Liver (tissue), 9 donors: ENCODE results near the gene WNT7B. TPM values are rescaled to one million over a fixed set of nuclear protein-coding genes. Genes with fewer than 3 reads are reported as not detected.

Source experiments
- DNase-seq: peaks from one replicate; pipeline ENCODE4 v3.0.0-alpha.2; 2017; ENCODE audit warnings: low spot score
- H3K27ac ChIP-seq, 2 donors: one replicate each; pipeline ENCODE4 v1.7.0; 2013; ENCODE audit warnings: inconsistent platforms in 2 of 2, low read length in 2 of 2, control low read depth in 1 of 2, low read depth in 1 of 2, mild to moderate bottlenecking in 1 of 2
- H3K27me3 ChIP-seq, 4 donors: one replicate each; pipeline versions ENCODE4 v1.6.1 to v1.7.0; 2013; ENCODE audit warnings: low read length in 3 of 4, inconsistent platforms in 1 of 4, mild to moderate bottlenecking in 1 of 4, moderate library complexity in 1 of 4; ENCODE audit not compliant: control insufficient read depth in 4 of 4, insufficient read depth in 4 of 4
- H3K36me3 ChIP-seq, 4 donors: one replicate each; pipeline versions ENCODE4 v1.6.1 to v1.7.0; 2013; ENCODE audit warnings: low read length in 3 of 4, mild to moderate bottlenecking in 3 of 4, low read depth in 1 of 4, moderate library complexity in 1 of 4; ENCODE audit not compliant: control insufficient read depth in 4 of 4, insufficient read depth in 3 of 4
- H3K4me1 ChIP-seq, 4 donors: one replicate each; pipeline versions ENCODE4 v1.6.1 to v1.7.0; 2013; ENCODE audit warnings: low read length in 3 of 4, mild to moderate bottlenecking in 3 of 4, moderate library complexity in 1 of 4; ENCODE audit not compliant: control insufficient read depth in 4 of 4, insufficient read depth in 4 of 4
- H3K4me3 ChIP-seq, 3 donors: one replicate each; pipeline versions ENCODE4 v1.6.1 to v1.7.0; 2013; ENCODE audit warnings: low read length in 3 of 3, control low read depth in 1 of 3, low read depth in 1 of 3, mild to moderate bottlenecking in 1 of 3
- H3K9ac ChIP-seq, 2 donors: one replicate each; pipeline ENCODE4 v1.7.0; 2013; ENCODE audit warnings: low read length in 2 of 2, mild to moderate bottlenecking in 2 of 2, moderate library complexity in 2 of 2, control low read depth in 1 of 2, low read depth in 1 of 2
- H3K9me3 ChIP-seq, 4 donors: one replicate each; pipeline versions ENCODE4 v1.6.1 to v1.7.0; 2013; ENCODE audit warnings: low read length in 3 of 4; ENCODE audit not compliant: control insufficient read depth in 4 of 4
- ATF3 ChIP-seq: IDR thresholded peaks from 2 replicates; pipeline ENCODE4 v1.6.1; 2016; ENCODE audit warnings: antibody characterized with exemption
- CTCF ChIP-seq: fragments of 150-350 bp; IDR thresholded peaks from 2 replicates; pipeline ENCODE4 v1.5.1; 2017; ENCODE audit warnings: improper control_type of control experiment, low read depth, low read length; ENCODE audit not compliant: missing input control
- FOXA1 ChIP-seq: IDR thresholded peaks from 2 replicates; pipeline ENCODE4 v1.6.1; 2016; ENCODE audit warnings: antibody characterized with exemption
- FOXA2 ChIP-seq: IDR thresholded peaks from 2 replicates; pipeline ENCODE4 v1.6.1; 2016; ENCODE audit warnings: antibody characterized with exemption
- GABPA ChIP-seq, 2 donors: IDR thresholded peaks in 1 of 2; conservative IDR thresholded peaks in 1 of 2; 2 replicates each; pipeline ENCODE4 v1.6.1; 2016; ENCODE audit warnings: antibody characterized with exemption in 2 of 2, mild to moderate bottlenecking in 1 of 2, moderate library complexity in 1 of 2
- HNF4A ChIP-seq, 2 donors: conservative IDR thresholded peaks; 2 replicates each; pipeline ENCODE4 v1.6.1; 2016; ENCODE audit warnings: antibody characterized with exemption in 2 of 2, mild to moderate bottlenecking in 2 of 2
- HNF4G ChIP-seq: IDR thresholded peaks from 2 replicates; pipeline ENCODE4 v1.6.1; 2016; ENCODE audit warnings: antibody characterized with exemption
- JUND ChIP-seq, 2 donors: IDR thresholded peaks; 2 replicates each; pipeline ENCODE4 v1.6.1; 2016; ENCODE audit warnings: antibody characterized with exemption in 2 of 2
- MAX ChIP-seq: IDR thresholded peaks from 2 replicates; pipeline ENCODE4 v1.6.1; 2016; ENCODE audit warnings: antibody characterized with exemption
- NR2F2 ChIP-seq: IDR thresholded peaks from 2 replicates; pipeline ENCODE4 v1.6.1; 2016; ENCODE audit warnings: antibody characterized with exemption
- RAD21 ChIP-seq, 2 donors: IDR thresholded peaks; 2 replicates each; pipeline ENCODE4 v1.6.1; 2016; ENCODE audit warnings: antibody characterized with exemption in 2 of 2, mild to moderate bottlenecking in 2 of 2
- RXRA ChIP-seq, 2 donors: IDR thresholded peaks; 2 replicates each; pipeline ENCODE4 v1.6.1; 2017 to 2018; ENCODE audit warnings: antibody characterized with exemption in 2 of 2, mild to moderate bottlenecking in 1 of 2
- SP1 ChIP-seq: IDR thresholded peaks from 2 replicates; pipeline ENCODE4 v1.6.1; 2018; ENCODE audit warnings: antibody characterized with exemption, mild to moderate bottlenecking
- TAF1 ChIP-seq: conservative IDR thresholded peaks from 2 replicates; pipeline ENCODE4 v1.6.1; 2016; ENCODE audit warnings: antibody characterized with exemption, mild to moderate bottlenecking
- YY1 ChIP-seq: IDR thresholded peaks from 2 replicates; pipeline ENCODE4 v1.6.1; 2016; ENCODE audit warnings: antibody characterized with exemption, mild to moderate bottlenecking
- ZBTB33 ChIP-seq: IDR thresholded peaks from 2 replicates; pipeline ENCODE4 v1.6.1; 2016; ENCODE audit warnings: antibody characterized with exemption
- WGBS: extraction: QIAGEN DNeasy Blood & Tissue Kit; methylation state at CpG from one replicate; pipeline ENCODE4 v1.1.7; 2013; 5-methylcytosine and 5-hydroxymethylcytosine counted together
- polyA plus RNA-seq, 2 donors: library from polyadenylated mRNA; stranded (reverse) in 1 of 2; unstranded in 1 of 2; fragments of 200-250 nt in 1 of 2; fragments of >200 nt in 1 of 2; fragmentation: Nextera tagmentation in 1 of 2; extraction: Ambion mirVana in 1 of 2; gene quantifications; one replicate each; pipeline versions ENCODE4 v1.2.1 to v1.2.3, GENCODE V29; 2013 to 2015
- total RNA-seq, 2 donors: library from RNA; depleted of rRNA; stranded (reverse); fragments of >200 nt; gene quantifications; one replicate each; pipeline ENCODE4 v1.2.3, GENCODE V29; 2014
- donor health status: healthy.
- donor health status: healthy.
- donor health status: healthy.
- donor health status: healthy.
- donor health status: healthy.

WNT7B gene
- total and polyA plus RNA-seq, 4 donors = 0.06 to 0.28 TPM; not detected in 2

GRCh38 chr22:45966320-45966894 is 10.6 kb downstream of the WNT7B start (continued):
- TF ChIP-seq CTCF = no peak
- no peak for TF ChIP-seq HNF4A (conservative IDR thresholded peaks at IDR 0.05)
- no peak for TF ChIP-seq SP1
- TF ChIP-seq HNF4G = no peak

GRCh38 chr22:45965563-45965962 is 11.4 kb downstream of the WNT7B start:
- 88% methylated on average over 11 of the region's 11 CpGs for WGBS
- peaks cover 0 to 1% (median 0%) of the 10 kb centered on the region in 4 donors for H3K27me3 ChIP-seq
- no peak overlapping the region for H3K9ac ChIP-seq
- H3K27ac ChIP-seq = no peak overlapping the region
- no peaks in the 10 kb centered on the region for H3K36me3 ChIP-seq
- TF ChIP-seq NR2F2 = no peak
- no peak for TF ChIP-seq HNF4A (conservative IDR thresholded peaks at IDR 0.05)
- no peak overlapping the region for H3K4me3 ChIP-seq
- H3K9me3 ChIP-seq = no peaks in the 10 kb centered on the region
- no peak for DNase-seq
- no peaks in the 10 kb centered on the region for H3K4me1 ChIP-seq

GRCh38 chr22:45964926-45965527 is 11.9 kb downstream of the WNT7B start:
- Histone ChIP-seq H3K27me3 (no peaks in the 10 kb centered on the region), H3K36me3 (no peaks in the 10 kb centered on the region), H3K4me1 (no peaks in the 10 kb centered on the region), H3K4me3 (no peak overlapping the region), H3K9ac (no peak overlapping the region), H3K9me3 (no peaks in the 10 kb centered on the region), H3K27ac (no peak overlapping the region)
- WGBS = 56% methylated on average over 12 of the region's 12 CpGs
- no peak for TF ChIP-seq MAX
- no peak for TF ChIP-seq ZBTB33
- TF ChIP-seq FOXA2 = no peak
- no peak for DNase-seq

- Histone ChIP-seq H3K9me3 (no peaks in the 10 kb centered on the region), H3K4me1 (no peaks in the 10 kb centered on the region), H3K27ac (no peak overlapping the region), H3K4me3 (no peak overlapping the region), H3K9ac (no peak overlapping the region), H3K36me3 (no peaks in the 10 kb centered on the region), H3K27me3 (no peaks in the 10 kb centered on the region)
- no peak for DNase-seq
- WGBS = 86% methylated on average over 12 of the region's 12 CpGs
- TF ChIP-seq TAF1 = no peak
- no peak for TF ChIP-seq ATF3
- TF ChIP-seq JUND (IDR thresholded peaks at IDR 0.05) = no peak
- TF ChIP-seq NR2F2 = no peak
- no peak for TF ChIP-seq FOXA2
- no peak for TF ChIP-seq ZBTB33
- no peak for TF ChIP-seq RAD21 (IDR thresholded peaks at IDR 0.05)
- no peak for TF ChIP-seq HNF4A (conservative IDR thresholded peaks at IDR 0.05)
- no peak for TF ChIP-seq RXRA (IDR thresholded peaks at IDR 0.05)
- no peak for TF ChIP-seq MAX
- no peak for TF ChIP-seq YY1
- no peak for TF ChIP-seq FOXA1
- TF ChIP-seq GABPA (IDR thresholded peaks at IDR 0.05 in 1 of 2, conservative IDR thresholded peaks at IDR 0.05 in 1 of 2) = no peak
- no peak for TF ChIP-seq SP1
- no peak for TF ChIP-seq CTCF
Measured at GRCh38 chr22:45964372-45964771, 12.6 kb downstream of the WNT7B start.
